GM21723 (cell line): ENCODE measurements around the gene NMUR2.

Experiments
- ATAC-seq: cut with Tn5 transposase; IDR thresholded peaks from one replicate; pipeline ENCODE4 v1.9.1; 2021; ENCODE audit warnings: mild to moderate bottlenecking, moderate library complexity; ENCODE audit not compliant: unreplicated experiment

Gene NMUR2

DNA sequence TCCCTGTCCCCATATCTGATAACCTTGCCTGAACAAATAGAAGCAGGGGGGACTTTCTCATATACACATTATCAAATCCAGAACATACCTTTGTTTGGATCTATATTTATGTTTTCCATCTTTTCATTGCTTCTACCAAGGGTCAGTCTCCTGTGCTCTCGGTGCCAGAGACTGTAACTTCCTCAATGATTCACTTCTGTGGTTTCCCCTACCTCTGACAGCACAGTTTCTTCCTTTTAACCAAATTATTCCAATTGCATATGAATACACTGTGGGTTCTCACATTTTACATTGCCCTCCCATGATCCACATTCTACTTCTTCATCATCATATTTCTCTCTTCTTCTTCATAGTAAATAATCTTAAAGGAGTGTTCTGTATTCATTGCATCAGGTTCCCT lies 32.2 kb downstream of the NMUR2 start:
- no peak for ATAC-seq

DNA sequence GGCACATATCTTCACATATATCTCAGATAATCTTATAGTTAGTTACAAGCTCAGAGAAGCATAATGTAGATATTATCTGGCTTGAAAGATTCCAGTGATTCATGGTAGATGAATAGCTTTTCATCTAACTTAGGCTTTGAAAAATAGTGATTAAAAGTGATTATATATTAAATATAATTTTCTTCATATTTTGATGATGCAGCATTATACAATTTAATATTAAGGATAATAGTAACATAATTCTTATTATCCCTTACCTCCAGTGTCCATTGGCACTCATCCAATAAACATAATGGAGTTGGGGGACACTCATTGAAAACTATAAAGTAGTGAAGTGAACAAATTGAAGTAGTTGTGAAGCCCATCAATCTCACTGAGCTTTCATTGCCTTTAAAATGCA lies 35.8 kb downstream of the NMUR2 start:
- ATAC-seq: no peak

GRCh38 chr5:152367554-152367953 lies 37.5 kb downstream of the NMUR2 start:
- ATAC-seq: no peak

DNA sequence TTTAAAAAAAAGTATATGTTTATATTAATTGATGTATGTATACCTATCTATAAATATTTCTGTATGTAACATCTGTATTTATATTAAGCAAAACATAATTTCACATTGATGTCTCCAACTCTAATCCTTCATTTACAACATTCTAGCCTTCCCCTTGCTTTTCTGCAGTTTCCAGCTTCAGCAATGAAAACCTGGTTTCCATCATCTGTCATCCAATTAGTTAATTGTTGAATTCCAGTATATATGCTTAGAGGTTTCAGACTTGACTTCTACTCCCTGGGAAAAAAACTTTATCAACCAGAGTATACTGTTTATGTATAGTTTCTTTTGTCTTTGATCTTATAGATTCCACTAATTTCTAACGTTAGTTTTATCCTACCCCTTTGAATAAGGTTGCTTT lies 38.4 kb downstream of the NMUR2 start:
- no peak for ATAC-seq

GRCh38 chr5:152364899-152365298 lies 40.2 kb downstream of the NMUR2 start:
- ATAC-seq: no peak

DNA sequence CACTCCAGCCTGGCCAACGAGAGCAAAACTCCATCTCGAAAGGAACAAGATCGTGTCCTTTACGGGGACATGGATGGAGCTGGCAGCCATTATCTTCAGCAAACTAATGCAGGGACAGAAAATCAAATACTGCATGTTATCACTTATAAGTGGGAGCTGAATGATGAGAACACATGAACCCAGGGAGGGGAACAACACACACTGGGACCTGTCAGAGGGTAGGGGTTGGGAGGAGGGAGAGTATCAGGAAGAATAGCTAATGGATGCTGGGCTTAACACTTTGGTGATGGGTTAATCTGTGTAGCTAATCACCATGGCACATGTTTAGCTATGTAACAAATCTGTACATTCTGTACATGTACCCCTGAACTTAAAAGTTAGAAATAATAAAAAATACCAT lies 40.9 kb downstream of the NMUR2 start:
- no peak for ATAC-seq

DNA sequence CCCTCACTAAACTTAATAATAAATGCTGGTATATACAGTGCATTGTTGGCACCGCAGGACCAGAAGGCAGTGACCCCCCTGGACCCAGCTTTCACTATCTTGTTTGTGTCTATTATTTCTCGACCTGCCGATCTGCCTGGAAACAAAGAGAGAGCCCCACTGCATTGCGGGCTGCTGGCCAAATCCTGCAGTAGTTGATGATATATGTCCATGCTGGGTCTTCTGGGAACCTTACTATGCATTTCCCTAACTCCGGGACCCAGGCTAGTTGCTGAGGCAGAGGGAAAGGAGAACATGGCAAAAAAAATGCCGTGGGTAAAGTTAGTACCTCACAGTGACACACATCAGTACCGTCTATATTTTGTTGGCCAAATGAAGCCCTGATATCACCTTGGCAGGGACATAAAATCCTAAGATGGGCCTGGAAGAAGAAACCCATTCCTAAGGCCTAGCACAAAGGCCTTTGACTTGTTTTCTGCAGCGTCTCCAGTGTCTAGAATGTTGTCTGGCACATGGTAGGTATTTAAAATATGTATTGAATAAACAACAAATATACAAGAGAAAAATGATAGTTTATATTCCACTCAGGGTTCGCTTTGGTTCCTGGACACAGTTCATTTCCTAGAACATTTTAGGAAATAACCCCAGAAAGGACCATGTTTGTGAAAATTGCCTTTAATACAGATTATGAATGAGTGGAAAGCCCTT lies 46.1 kb downstream of the NMUR2 start:
- no peak for ATAC-seq

GRCh38 chr5:152356506-152356905 lies 48.6 kb downstream of the NMUR2 start:
- ATAC-seq: no peak

DNA sequence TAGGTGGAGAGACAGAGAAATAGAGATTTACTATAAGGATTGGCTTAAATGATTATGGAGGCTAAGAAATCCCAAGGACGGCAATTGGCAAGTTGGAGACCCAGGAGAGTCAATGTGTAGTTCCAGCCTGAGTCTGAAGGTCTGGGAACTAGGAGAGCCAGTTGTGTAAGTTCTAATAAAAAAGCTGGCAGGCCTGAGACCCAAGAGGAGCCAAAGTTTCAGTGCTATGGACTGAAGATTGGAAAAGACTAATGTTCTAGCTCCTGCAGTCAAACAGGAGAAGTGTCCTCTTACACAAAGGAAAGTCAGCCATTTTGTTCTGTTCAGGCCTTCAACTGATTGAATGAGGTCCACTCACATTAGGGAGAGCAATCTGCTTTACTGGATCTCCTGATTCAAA lies 50.0 kb downstream of the NMUR2 start:
- ATAC-seq: no peak

- no peak for ATAC-seq
These were observed 52.1 kb downstream of the NMUR2 start for GRCh38 chr5:152353001-152353400.

DNA sequence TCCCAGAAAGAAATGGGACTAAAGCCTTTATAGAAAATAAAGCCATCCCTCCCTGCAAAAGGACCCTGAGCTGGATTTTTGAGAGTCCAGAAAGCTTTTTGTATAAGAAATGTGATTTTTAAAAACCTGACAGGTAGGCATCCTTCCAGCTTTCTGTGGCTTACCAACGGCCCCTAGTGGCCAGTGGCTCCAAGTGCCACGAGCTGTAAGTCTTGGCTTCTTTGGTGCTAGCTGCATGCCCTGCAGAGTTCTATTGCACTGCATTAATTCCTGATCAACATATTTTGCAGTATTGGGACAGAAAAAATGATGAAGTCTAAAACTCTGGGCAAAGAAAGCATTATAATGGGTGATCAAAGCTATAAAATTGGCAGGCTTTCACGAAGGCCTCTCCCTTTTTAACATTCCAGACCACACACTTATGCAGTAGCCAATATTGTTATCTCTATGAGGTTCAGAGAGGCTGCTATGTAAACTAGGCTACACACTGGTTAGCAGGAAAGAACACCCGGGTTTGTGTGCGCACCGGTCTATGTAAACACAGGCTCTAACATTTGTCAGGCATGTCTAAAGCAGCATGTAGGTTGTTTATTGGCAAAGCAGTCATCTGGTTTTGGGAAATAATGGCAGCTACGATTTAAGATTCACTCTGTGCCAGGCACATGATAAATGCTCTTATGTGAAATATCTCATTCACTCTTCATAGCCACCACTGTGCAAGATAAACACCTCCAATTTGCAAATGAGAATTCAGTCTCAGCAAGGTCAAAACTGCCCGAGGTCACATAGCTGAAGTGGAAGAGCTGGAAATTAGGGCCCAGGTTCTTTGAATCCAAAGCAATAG lies 55.2 kb downstream of the NMUR2 start:
- ATAC-seq: peak; percentile 90
